Endothelial cell of umbilical vein (primary cell): ENCODE measurements around the gene TEKT5. TPM values are rescaled to one million over a fixed set of nuclear protein-coding genes. Genes with fewer than 3 reads are reported as not detected.

ENCODE experiments used
- BruUV-seq: library from RNA; stranded (reverse); fragments of 400-500 nt; replicated peaks from 2 replicates; lab custom pipeline; 2021; lab: Mats Ljungman, UMichigan
- CTCF ChIA-PET: fragments of 300-600, 350-600 bp; sonication (Branson Sonifier 250); formaldehyde crosslinking; loops from one replicate; lab custom pipeline; 2021; ENCODE audit warnings: antibody characterized with exemption, inconsistent platforms; lab: Charles Lee
- POLR2A ChIA-PET: fragments of 300-600, 350-600 bp; sonication (Branson Sonifier 250); formaldehyde crosslinking; loops from one replicate; lab custom pipeline; 2021; ENCODE audit warnings: antibody characterized with exemption, inconsistent platforms; lab: Charles Lee
- DNase-seq: peaks from one replicate; pipeline ENCODE4 v3.0.0-alpha.2; 2011; ENCODE audit warnings: low read depth, low spot score
- FAIRE-seq: peaks from 2 replicates; lab custom pipeline; 2011; peaks lifted over from hg19 to GRCh38; lab: Jason Lieb, UNC
- H2AFZ ChIP-seq: 2 replicates; pipeline ENCODE4 v1.6.0; 2012; ENCODE audit warnings: low read depth, low read length, control low read depth, inconsistent platforms
- H3K27ac ChIP-seq: 2 replicates; pipeline ENCODE4 v1.5.1; 2011; ENCODE audit warnings: low read depth, mild to moderate bottlenecking, control low read depth, low read length, moderate library complexity; ENCODE audit not compliant: insufficient read depth
- H3K27me3 ChIP-seq, 2 experiments: 2 replicates each; pipeline versions ENCODE4 v1.6.0 to v1.6.1; 2011; ENCODE audit warnings: low read length in 2 of 2, mixed read lengths in 1 of 2; ENCODE audit not compliant: control insufficient read depth in 2 of 2, insufficient read depth in 2 of 2
- H3K36me3 ChIP-seq, 2 experiments: 2 replicates in 1 of 2; 3 replicates in 1 of 2; pipeline ENCODE4 v1.5.1; 2011; ENCODE audit warnings: low read length in 2 of 2, mild to moderate bottlenecking in 1 of 2, moderate library complexity in 1 of 2; ENCODE audit not compliant: control insufficient read depth in 2 of 2, insufficient read depth in 2 of 2; ENCODE audit errors: extremely low read depth in 1 of 2
- H3K4me1 ChIP-seq: 3 replicates; pipeline ENCODE4 v1.5.1; 2011; ENCODE audit warnings: mild to moderate bottlenecking, low read length; ENCODE audit not compliant: control insufficient read depth, insufficient read depth; ENCODE audit errors: extremely low read depth
- H3K4me2 ChIP-seq: 2 replicates; pipeline ENCODE4 v1.6.1; 2011; ENCODE audit warnings: low read length, control low read depth, mixed read lengths; ENCODE audit not compliant: insufficient read depth
- H3K4me3 ChIP-seq, 3 experiments: fragments of 200-600 bp in 1 of 3; sonication (generic), shearing (Covaris generic) in 1 of 3; replicated peaks in 1 of 3; 2 replicates each; pipeline ENCODE4 v1.5.1; 2011 to 2016; ENCODE audit warnings: control low read depth in 3 of 3, low read length in 3 of 3, mild to moderate bottlenecking in 2 of 3, inconsistent platforms in 1 of 3, low read depth in 1 of 3, moderate library complexity in 1 of 3; ENCODE audit not compliant: insufficient read depth in 1 of 3
- H3K79me2 ChIP-seq: 2 replicates; pipeline ENCODE4 v1.6.0; 2012; ENCODE audit warnings: low read length, inconsistent platforms; ENCODE audit not compliant: control insufficient read depth, insufficient read depth
- H3K9ac ChIP-seq: replicated peaks from 2 replicates; pipeline ENCODE3; 2011; ENCODE audit warnings: low read length, control low read depth; ENCODE audit not compliant: insufficient read depth; ENCODE audit errors: extremely low read depth
- H3K9me1 ChIP-seq: replicated peaks from 3 replicates; pipeline ENCODE4 v1.6.0; 2011; ENCODE audit warnings: mild to moderate bottlenecking, low read length; ENCODE audit not compliant: control insufficient read depth, insufficient read depth; ENCODE audit errors: extremely low read depth
- H3K9me3 ChIP-seq: replicated peaks from 2 replicates; pipeline ENCODE4 v1.5.1; 2012; ENCODE audit warnings: low read length, inconsistent platforms; ENCODE audit not compliant: control insufficient read depth, insufficient read depth
- H4K20me1 ChIP-seq: replicated peaks from 2 replicates; pipeline ENCODE3; 2011; ENCODE audit warnings: mild to moderate bottlenecking, low read length; ENCODE audit not compliant: control insufficient read depth, insufficient read depth; ENCODE audit errors: extremely low read depth
- EZH2 ChIP-seq: IDR thresholded peaks from 2 replicates; pipeline ENCODE4 v1.6.1; 2012; ENCODE audit warnings: borderline replicate concordance, low read depth, mild to moderate bottlenecking, moderate library complexity, low read length, inconsistent platforms; ENCODE audit not compliant: severe bottlenecking
- FOS ChIP-seq: IDR thresholded peaks from 2 replicates; pipeline ENCODE4 v1.6.1; 2011; ENCODE audit warnings: mild to moderate bottlenecking, low read length, moderate library complexity, borderline replicate concordance; ENCODE audit not compliant: insufficient read depth
- GATA2 ChIP-seq: IDR thresholded peaks from 2 replicates; pipeline ENCODE4 v1.7.0; 2011; ENCODE audit warnings: low read depth, mild to moderate bottlenecking, moderate library complexity, mixed read lengths, low read length; ENCODE audit not compliant: insufficient read length, insufficient read depth
- JUN ChIP-seq: IDR thresholded peaks from 2 replicates; pipeline ENCODE4 v1.6.1; 2011; ENCODE audit warnings: borderline replicate concordance, low read depth; ENCODE audit not compliant: insufficient read length, insufficient read depth
- MYC ChIP-seq: IDR thresholded peaks from one replicate; pipeline ENCODE4 v1.6.1; 2011; ENCODE audit warnings: mild to moderate bottlenecking, low read depth, low read length
- POLR2A ChIP-seq: IDR thresholded peaks from 2 replicates; pipeline ENCODE4 v1.6.1; 2012; ENCODE audit warnings: low read depth, mild to moderate bottlenecking, control low read depth, low read length
- POLR2AphosphoS5 ChIP-seq: IDR thresholded peaks from 2 replicates; pipeline ENCODE4 v1.6.1; 2012; ENCODE audit warnings: low read depth, mild to moderate bottlenecking, control low read depth, low read length, moderate library complexity; ENCODE audit not compliant: insufficient read depth
- dilution Hi-C: fragments of 300-500 bp; cut with MboI; formaldehyde crosslinking; loops from one replicate; pipeline ENCODE4 v1.15.0; 2019; ENCODE audit warnings: low sequenced_read_pairs; ENCODE audit not compliant: extremely low pct_ligation_motif_present
- intact Hi-C: fragments of 100-400 bp; cut with micrococcal nuclease; formaldehyde crosslinking; loops from one replicate; pipeline ENCODE4 v1.10.0; 2022
- polyA plus RNA-seq, 4 experiments: library from polyadenylated mRNA; depleted of rRNA in 3 of 4; stranded (reverse) in 3 of 4; unstranded in 1 of 4; fragments of >200 nt; gene quantifications; 2 replicates each; pipeline versions ENCODE4 v1.2.1 to v1.2.3, GENCODE V29; 2011 to 2012; ENCODE audit warnings: missing spikeins in 1 of 4
- total RNA-seq: library from RNA; stranded (reverse); gene quantifications from 2 replicates; pipeline ENCODE4 v1.2.3, GENCODE V29; 2021
- TF ChIP-seq, protein P1 (sequence below), 2 donors: IDR thresholded peaks; 1 replicate in 1 of 2; 2 replicates in 1 of 2; pipeline ENCODE4 v1.5.1; 2011; ENCODE audit warnings: low read length in 2 of 2, mild to moderate bottlenecking in 2 of 2, moderate library complexity in 2 of 2, control low read depth in 1 of 2, inconsistent platforms in 1 of 2, low read depth in 1 of 2; ENCODE audit not compliant: insufficient read depth in 1 of 2; ENCODE audit errors: extremely low read depth in 1 of 2
- TF ChIP-seq, protein P2 (sequence below): IDR thresholded peaks from 2 replicates; pipeline ENCODE4 v1.6.1; 2011; ENCODE audit not compliant: insufficient read depth, insufficient read length

Gene TEKT5
- total and polyA plus RNA-seq, 2 donors (not counting 3 experiments of a cell fraction or from before 2014, with no cell fraction given): not detected

DNA sequence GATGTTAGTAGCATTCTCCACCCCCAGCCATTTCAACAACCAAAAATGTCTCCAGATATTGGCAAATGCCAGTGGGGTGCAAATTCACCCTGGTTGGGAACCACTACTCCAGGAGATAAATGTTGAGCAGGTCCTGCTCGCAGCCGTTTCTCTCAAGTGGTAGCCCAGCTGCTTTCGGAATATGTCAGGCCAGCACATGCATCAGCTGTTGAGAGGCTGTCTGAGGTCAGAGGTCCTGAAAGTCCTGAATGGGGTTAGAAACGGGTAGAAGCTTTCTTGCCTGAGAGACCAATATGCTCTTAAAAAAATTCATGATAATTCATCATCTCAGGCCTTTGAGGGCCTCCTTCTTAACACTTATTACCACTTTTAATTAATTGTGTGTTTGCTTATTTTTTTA lies 31.0 kb downstream of the TEKT5 start:
- DNase-seq (no peak), FAIRE-seq (no peak)
- Histone ChIP-seq H2AFZ (no peak overlapping the region), H3K27ac (no peak overlapping the region), H3K9me3 (no peaks in the 10 kb centered on the region), H3K4me1 (no peaks in the 10 kb centered on the region), H3K9ac (no peak overlapping the region), H3K79me2 (no peaks in the 10 kb centered on the region), H3K4me3 (no peak overlapping the region), H3K27me3 (no peaks in the 10 kb centered on the region), H4K20me1 (no peaks in the 10 kb centered on the region), H3K4me2 (no peak overlapping the region), H3K9me1 (no peaks in the 10 kb centered on the region), H3K36me3 (no peaks in the 10 kb centered on the region)
- dilution Hi-C loops: no loop called here
- intact Hi-C loops: no loop called here
- CTCF ChIA-PET: no interaction called here
- TF ChIP-seq EZH2 (no peak), MYC (no peak), GATA2 (no peak), JUN (no peak), FOS (no peak), POLR2AphosphoS5 (no peak), POLR2A (no peak)
- TF ChIP-seq, protein P1, sequence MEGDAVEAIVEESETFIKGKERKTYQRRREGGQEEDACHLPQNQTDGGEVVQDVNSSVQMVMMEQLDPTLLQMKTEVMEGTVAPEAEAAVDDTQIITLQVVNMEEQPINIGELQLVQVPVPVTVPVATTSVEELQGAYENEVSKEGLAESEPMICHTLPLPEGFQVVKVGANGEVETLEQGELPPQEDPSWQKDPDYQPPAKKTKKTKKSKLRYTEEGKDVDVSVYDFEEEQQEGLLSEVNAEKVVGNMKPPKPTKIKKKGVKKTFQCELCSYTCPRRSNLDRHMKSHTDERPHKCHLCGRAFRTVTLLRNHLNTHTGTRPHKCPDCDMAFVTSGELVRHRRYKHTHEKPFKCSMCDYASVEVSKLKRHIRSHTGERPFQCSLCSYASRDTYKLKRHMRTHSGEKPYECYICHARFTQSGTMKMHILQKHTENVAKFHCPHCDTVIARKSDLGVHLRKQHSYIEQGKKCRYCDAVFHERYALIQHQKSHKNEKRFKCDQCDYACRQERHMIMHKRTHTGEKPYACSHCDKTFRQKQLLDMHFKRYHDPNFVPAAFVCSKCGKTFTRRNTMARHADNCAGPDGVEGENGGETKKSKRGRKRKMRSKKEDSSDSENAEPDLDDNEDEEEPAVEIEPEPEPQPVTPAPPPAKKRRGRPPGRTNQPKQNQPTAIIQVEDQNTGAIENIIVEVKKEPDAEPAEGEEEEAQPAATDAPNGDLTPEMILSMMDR (IDR thresholded peaks at IDR 0.05; ENCODE audit: extremely low read depth in 1 of 2, insufficient read depth in 1 of 2, low read depth in 1 of 2, low read length in 2 of 2): no peak
- TF ChIP-seq, protein P2, sequence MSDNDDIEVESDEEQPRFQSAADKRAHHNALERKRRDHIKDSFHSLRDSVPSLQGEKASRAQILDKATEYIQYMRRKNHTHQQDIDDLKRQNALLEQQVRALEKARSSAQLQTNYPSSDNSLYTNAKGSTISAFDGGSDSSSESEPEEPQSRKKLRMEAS: no peak
- POLR2A ChIA-PET: no interaction called here
- no TSS peak for BruUV-seq
